WI38 (cell line): ENCODE results near the gene RABGEF1.
"Not testable (repeated sequence)": the region's sequence is repeated elsewhere in the genome, so short reads cannot be mapped to it uniquely, and the experiment has no call there.

Experiments
- H3K4me3 ChIP-seq: 2 replicates; pipeline ENCODE4 v1.5.1; 2011; ENCODE audit warnings: low read depth, mild to moderate bottlenecking, control low read depth, low read length
- TF ChIP-seq, protein P1 (sequence below): IDR thresholded peaks from 2 replicates; pipeline ENCODE4 v1.5.1; 2012; ENCODE audit warnings: low read depth, mild to moderate bottlenecking, control low read depth, low read length

Gene RABGEF1

DNA sequence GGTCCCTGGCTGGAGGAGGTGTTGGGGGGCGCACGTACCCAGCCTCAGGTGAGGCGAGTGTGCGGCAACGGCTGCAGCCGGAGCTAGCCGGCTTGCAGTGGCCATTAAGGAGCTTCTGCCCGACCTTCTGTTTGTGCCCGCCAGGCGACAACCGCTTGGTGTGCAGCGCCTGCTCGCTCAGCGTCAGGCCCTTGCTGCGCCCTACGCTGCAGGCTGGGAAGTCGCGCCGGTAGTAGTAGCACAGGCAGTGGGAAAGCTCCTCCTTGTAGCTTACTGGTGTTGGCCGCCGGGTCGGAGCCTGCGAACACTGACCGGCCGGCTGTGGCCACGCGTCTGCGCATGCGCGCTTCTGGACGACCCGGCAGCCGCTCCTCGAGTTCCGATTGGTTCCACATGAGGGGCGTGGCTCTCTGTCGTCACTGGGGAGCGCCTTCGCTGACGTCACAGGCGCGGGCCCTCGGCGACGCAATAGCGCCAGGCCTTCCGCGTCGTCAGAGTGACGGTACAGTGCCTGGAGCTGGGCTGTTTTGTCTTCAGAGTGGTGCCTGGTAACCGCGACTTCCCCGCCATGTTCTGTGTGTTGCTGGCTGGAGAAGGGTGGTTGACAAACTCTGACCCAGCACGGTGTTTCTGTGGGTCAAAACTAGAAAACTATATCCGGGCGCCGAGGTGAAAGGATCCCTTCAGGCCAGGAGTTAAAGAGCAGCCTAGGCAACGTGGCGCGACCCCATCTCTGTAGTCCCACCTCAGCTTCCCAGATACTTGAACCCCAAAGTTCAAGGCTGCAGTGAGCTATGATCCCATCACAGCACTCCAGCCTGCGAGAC lies 104.2 kb downstream of the RABGEF1 start:
- H3K4me3 ChIP-seq: peak overlapping the region; percentile 81
- TF ChIP-seq, protein P1, sequence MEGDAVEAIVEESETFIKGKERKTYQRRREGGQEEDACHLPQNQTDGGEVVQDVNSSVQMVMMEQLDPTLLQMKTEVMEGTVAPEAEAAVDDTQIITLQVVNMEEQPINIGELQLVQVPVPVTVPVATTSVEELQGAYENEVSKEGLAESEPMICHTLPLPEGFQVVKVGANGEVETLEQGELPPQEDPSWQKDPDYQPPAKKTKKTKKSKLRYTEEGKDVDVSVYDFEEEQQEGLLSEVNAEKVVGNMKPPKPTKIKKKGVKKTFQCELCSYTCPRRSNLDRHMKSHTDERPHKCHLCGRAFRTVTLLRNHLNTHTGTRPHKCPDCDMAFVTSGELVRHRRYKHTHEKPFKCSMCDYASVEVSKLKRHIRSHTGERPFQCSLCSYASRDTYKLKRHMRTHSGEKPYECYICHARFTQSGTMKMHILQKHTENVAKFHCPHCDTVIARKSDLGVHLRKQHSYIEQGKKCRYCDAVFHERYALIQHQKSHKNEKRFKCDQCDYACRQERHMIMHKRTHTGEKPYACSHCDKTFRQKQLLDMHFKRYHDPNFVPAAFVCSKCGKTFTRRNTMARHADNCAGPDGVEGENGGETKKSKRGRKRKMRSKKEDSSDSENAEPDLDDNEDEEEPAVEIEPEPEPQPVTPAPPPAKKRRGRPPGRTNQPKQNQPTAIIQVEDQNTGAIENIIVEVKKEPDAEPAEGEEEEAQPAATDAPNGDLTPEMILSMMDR: no peak

DNA sequence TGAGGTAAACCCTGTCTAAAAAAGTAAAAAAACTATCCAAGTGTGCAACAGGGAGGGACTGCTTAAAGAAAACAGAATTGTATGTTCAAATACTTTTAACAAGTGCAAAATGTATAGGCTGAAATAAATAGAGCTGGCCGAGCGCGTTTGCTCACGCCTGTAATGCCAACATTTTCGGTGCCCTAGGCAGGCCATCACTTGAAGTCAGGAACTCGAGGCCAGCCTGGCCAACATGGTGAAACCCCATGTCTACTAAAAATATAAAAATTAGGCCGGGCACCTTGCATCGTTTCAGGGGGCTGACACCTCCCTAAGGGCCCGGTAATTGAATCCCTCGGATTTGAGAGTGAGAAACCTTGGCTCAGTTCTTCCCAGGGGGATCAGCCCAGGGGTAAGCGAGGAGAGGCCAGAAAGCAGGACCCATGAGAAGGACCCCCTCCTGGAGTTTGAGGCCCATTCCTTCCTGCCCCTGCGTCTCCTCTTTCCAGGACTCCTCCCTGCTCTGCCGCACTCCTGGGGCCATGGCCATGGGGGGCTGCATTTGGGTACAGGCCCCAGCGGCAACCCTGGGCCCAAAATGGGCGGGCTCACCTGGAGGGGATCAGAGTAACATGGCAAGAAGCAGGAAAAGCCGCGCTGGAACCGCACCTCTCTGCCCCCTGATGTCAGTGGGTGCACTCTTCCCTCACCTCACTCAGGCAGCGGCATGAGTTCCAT lies 105.0 kb downstream of the RABGEF1 start:
- H3K4me3 ChIP-seq: peak overlapping the region; percentile 81
- TF ChIP-seq, protein P1: no peak

DNA sequence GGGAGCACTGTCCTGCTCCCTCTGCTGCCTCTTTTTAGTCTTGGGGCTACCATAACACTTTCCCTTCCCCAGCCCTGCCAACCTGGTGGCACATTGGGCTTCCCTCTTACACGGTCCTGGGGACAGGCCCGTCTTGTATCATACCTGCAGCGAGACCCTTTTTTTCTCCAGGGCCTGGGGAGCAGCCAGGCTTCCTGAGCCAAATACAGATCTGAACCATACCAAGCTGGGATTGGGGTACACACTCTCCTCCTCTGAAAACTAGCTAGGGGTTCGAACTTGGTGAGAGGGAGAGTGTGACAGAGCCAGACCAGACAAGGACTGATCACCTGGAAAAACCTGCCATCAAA lies 105.5 kb downstream of the RABGEF1 start:
- not testable (repeated sequence) for H3K4me3 ChIP-seq

DNA sequence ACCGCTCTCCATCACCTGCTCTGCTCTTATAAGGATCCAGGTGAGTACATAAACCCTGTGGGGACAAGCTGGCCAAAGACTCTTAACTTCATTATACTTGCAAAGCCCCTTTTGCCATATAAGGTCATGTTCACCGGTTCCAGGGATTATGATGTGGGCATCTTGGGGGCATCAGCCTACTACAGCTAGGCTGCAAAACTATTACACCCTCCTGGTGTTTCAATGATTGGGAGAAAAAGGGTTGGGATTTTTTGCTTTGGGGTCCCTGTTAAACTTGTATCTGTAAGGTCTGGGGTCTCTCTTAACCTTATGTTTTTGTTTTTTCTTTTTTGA lies 107.0 kb downstream of the RABGEF1 start:
- not testable (repeated sequence) for H3K4me3 ChIP-seq

DNA sequence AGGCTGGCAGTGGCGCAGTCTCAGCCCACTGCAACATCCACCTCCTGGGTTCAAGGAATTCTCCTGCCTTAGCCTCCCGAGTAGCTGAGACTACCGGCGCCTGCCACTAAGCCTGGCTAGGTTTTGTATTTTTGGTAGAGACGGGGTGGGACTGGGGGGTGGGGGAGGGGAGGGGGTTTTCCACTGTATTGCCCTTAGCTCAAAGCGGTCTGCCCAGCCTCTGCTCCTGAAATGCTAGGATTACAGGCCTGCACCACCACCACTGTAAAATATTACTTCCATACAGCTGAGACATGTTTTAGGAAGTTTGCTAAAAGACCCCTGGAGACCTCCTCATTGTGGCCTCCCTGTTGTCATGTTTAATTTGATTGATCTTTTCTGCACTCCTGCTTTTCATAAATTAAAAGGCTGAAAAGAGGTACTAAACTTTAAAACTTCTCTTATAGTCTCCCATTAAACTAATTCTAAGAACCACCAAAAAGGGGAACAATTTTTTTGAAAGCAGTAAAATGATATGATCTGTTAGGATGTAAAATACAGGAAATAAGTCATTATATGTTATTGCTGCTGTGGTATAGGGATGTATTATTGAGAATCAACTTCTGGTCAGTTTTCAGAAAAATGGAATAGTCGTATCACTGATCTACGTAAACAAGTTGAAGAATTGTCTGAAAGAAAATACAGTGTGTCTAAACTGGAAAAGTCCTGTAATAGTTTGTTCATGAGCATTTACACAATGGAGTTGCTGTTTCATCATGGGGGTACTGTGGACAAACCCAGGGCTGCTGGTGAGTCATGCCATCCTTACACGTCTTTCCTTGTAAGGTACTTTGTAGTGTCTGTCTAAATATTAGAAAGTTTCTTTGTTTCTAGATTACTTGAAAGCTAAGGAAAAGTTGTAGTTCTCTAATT lies 107.6 kb downstream of the RABGEF1 start:
- H3K4me3 ChIP-seq: no peak overlapping the region
- TF ChIP-seq, protein P1: no peak

DNA sequence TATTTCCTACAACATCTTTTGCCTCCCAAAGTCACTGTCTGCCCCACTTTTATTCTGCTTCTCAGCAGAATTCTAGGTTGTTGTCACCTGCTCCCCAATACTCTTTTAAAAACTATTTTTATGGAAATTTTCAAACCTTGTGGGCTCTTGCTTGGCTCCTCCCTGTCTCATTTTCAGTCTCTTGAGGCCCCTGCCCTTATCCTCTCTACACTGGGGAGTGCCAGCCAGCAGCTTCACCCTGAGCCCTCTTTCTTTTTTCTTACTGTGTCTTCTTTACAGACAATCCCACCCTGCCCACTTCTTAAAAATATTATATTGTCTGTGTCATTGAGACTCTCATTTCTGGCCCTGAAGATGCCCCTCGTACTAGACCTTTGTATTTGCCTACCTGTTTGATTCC lies 118.8 kb downstream of the RABGEF1 start:
- TF ChIP-seq, protein P1: no peak
- H3K4me3 ChIP-seq: no peak overlapping the region

DNA sequence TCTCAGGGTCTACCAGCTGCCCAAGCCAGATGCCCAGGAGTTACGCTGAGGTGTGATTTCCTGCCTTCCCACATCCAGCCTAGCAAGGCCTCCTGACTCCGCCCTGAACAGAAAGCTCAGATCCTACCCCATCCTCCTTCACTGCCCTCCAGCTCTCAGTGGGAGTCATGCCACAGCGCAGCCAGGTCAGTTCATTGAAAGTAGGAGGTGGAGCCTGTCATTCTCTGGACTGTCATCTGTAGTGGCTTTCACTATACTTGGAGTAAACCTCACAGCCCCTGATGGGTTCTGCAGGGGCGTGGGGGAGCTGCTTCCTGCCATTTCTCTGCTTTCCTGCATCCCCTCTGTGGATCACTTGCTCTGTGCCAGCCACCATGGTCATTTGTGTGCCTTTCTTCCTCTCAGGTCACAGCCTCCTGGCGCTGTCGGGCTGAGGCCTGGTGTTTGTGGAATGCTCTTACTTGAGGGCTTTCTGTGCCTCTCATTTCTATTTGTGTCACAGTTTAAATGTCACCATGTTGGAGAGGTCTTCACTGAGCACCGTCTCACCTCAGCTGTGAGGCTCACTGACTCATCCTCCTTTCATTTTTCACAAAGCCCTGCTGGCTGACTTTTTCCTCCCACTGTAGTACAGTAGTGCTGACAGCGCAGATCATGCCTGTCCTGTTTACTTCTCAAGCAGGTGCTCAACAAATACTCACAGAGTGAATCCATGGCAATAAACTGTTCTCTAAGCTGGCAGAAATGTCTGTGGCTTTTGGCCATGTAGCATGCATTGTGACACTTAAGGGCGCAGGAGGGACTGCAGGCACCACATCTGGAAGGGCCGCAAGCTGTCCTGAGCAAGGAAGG lies 119.5 kb downstream of the RABGEF1 start:
- H3K4me3 ChIP-seq: no peak overlapping the region
- TF ChIP-seq, protein P1: no peak
